MCF 10A (cell line): ENCODE results near the gene CBLIF. TPM values are rescaled to one million over a fixed set of nuclear protein-coding genes. Genes with fewer than 3 reads are reported as not detected.

Experiments
- BruUV-seq: library from RNA; stranded (reverse); fragments of 400-500 nt; replicated peaks from 2 replicates; lab custom pipeline; 2021; lab: Mats Ljungman, UMichigan
- CTCF ChIA-PET: fragments of 300-600 bp; sonication (Branson Sonifier 250); formaldehyde crosslinking; extraction: SDS; loops from one replicate; lab custom pipeline; 2021; ENCODE audit warnings: antibody characterized with exemption, inconsistent platforms; lab: Yijun Ruan, JAX
- POLR2A ChIA-PET: fragments of 300-600, 350-650 bp; sonication (Branson Sonifier 250); formaldehyde crosslinking; extraction: SDS; loops from one replicate; lab custom pipeline; 2020; ENCODE audit warnings: antibody characterized with exemption, inconsistent platforms; lab: Yijun Ruan, JAX
- DNase-seq: peaks from one replicate; pipeline ENCODE4 v3.0.0-alpha.2; 2018; ENCODE audit not compliant: unreplicated experiment
- H3K27ac Mint-ChIP-seq: one replicate; pipeline ENCODE4 v1.8.0; 2022; ENCODE audit warnings: mild to moderate bottlenecking, low read depth, mixed read lengths; ENCODE audit not compliant: unreplicated experiment
- H3K27me3 Mint-ChIP-seq: one replicate; pipeline ENCODE4 v1.8.0; 2022; ENCODE audit warnings: mixed read lengths; ENCODE audit not compliant: insufficient read depth, unreplicated experiment
- H3K36me3 Mint-ChIP-seq: one replicate; pipeline ENCODE4 v1.8.0; 2022; ENCODE audit warnings: mild to moderate bottlenecking, moderate library complexity, mixed read lengths; ENCODE audit not compliant: insufficient read depth, unreplicated experiment
- H3K4me1 Mint-ChIP-seq: one replicate; pipeline ENCODE4 v1.8.0; 2022; ENCODE audit warnings: mixed read lengths; ENCODE audit not compliant: insufficient read depth, unreplicated experiment
- H3K4me3 Mint-ChIP-seq: one replicate; pipeline ENCODE4 v1.8.0; 2022; ENCODE audit warnings: mild to moderate bottlenecking, moderate library complexity, mixed read lengths; ENCODE audit not compliant: unreplicated experiment
- H3K9me3 Mint-ChIP-seq: one replicate; pipeline ENCODE4 v1.8.0; 2022; ENCODE audit warnings: mixed read lengths; ENCODE audit not compliant: unreplicated experiment
- intact Hi-C: fragments of 100-400 bp; cut with micrococcal nuclease; formaldehyde crosslinking; loops from 2 replicates; pipeline ENCODE4 v1.14.1; 2022
- total RNA-seq: library from RNA; stranded (reverse); gene quantifications from 2 replicates; pipeline ENCODE4 v1.2.3, GENCODE V29; 2022
- TF ChIP-seq, protein P1 (sequence below): fragments of 200-600 bp; IDR thresholded peaks from one replicate; pipeline ENCODE4 v1.8.0; 2022; ENCODE audit warnings: antibody characterized with exemption, mild to moderate bottlenecking; ENCODE audit not compliant: unreplicated experiment

The CBLIF gene
- total RNA-seq, 1 experiment from 2014 or later, result not detected

GRCh38 chr11:59866836-59867235, 21.5 kb upstream of the CBLIF start:
- intact Hi-C loops, result no loop called here
- Mint-ChIP-seq H3K4me1 (no peaks in the 10 kb centered on the region), H3K36me3 (no peaks in the 10 kb centered on the region), H3K4me3 (no peak overlapping the region), H3K9me3 (peaks cover 6% of the 10 kb centered on the region), H3K27me3 (no peaks in the 10 kb centered on the region), H3K27ac (no peak overlapping the region)
- TF ChIP-seq, protein P1, sequence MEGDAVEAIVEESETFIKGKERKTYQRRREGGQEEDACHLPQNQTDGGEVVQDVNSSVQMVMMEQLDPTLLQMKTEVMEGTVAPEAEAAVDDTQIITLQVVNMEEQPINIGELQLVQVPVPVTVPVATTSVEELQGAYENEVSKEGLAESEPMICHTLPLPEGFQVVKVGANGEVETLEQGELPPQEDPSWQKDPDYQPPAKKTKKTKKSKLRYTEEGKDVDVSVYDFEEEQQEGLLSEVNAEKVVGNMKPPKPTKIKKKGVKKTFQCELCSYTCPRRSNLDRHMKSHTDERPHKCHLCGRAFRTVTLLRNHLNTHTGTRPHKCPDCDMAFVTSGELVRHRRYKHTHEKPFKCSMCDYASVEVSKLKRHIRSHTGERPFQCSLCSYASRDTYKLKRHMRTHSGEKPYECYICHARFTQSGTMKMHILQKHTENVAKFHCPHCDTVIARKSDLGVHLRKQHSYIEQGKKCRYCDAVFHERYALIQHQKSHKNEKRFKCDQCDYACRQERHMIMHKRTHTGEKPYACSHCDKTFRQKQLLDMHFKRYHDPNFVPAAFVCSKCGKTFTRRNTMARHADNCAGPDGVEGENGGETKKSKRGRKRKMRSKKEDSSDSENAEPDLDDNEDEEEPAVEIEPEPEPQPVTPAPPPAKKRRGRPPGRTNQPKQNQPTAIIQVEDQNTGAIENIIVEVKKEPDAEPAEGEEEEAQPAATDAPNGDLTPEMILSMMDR, result no peak
- BruUV-seq, result no TSS peak
- CTCF ChIA-PET, result interaction anchor here (0.7 to 0.8 kb wide), 2 partner anchors 32 to 44 kb away, joined by 3 read pairs; no protein-coding TSS in a partner anchor
- no peak for DNase-seq
- POLR2A ChIA-PET, result no interaction called here

- H3K4me3 Mint-ChIP-seq, result no peak within 1 kb of the TSS
- CTCF ChIA-PET, result interaction anchor here (0.7 kb wide), 2 partner anchors 9 to 32 kb away, joined by 3 read pairs; no protein-coding TSS in a partner anchor
- H3K36me3 Mint-ChIP-seq, result no peaks in the 10 kb centered on the region
- intact Hi-C loops, result no loop called here
- no TSS peak for BruUV-seq
- H3K27me3 Mint-ChIP-seq, result no peaks in the 10 kb centered on the region
- no peaks in the 10 kb centered on the region for H3K4me1 Mint-ChIP-seq
- DNase-seq, result peak; percentile 67
- H3K27ac Mint-ChIP-seq, result no peak within 1 kb of the TSS
- POLR2A ChIA-PET, result no interaction called here
- peaks cover 6% of the 10 kb centered on the region for H3K9me3 Mint-ChIP-seq
- TF ChIP-seq, protein P1, result no peak
These were observed 21.1 kb upstream of the CBLIF start, which contains the start of gene TCN1 for GRCh38 chr11:59866397-59866796. Gene TCN1 (minus strand): TSS chr11:59866487. CDS start chr11:59866470, 17 bp downstream.

GRCh38 chr11:59865031-59865430, 19.7 kb upstream of the CBLIF start:
- ChIA-PET CTCF (no interaction called here), POLR2A (no interaction called here)
- intact Hi-C loops, result no loop called here
- no peak for DNase-seq
- no peak overlapping the region for H3K27ac Mint-ChIP-seq
- no peaks in the 10 kb centered on the region for H3K36me3 Mint-ChIP-seq
- BruUV-seq, result no TSS peak
- no peaks in the 10 kb centered on the region for H3K4me1 Mint-ChIP-seq
- H3K9me3 Mint-ChIP-seq, result no peaks in the 10 kb centered on the region
- H3K4me3 Mint-ChIP-seq, result no peak overlapping the region
- H3K27me3 Mint-ChIP-seq, result no peaks in the 10 kb centered on the region
- TF ChIP-seq, protein P1, result no peak

DNA sequence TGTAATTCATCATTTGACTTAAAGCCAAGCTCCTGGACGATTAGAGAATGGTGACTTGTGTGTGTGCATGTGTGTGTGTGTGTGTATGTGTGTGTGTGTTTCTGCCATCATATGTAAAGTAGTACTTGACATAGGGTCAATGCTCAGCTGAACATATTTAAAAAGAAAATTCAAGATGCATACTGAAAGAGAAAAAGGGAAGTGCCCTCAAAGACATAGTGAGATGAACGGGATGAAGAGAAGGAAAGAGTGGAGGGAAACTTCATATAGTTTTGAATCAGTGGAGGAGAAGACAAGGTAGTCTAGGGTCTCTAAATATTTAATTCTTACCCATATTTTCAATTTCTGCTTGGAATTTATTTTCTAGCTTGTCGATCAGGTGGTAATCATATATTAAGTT, 17.0 kb upstream of the CBLIF start:
- DNase-seq, result no peak
- POLR2A ChIA-PET, result interaction anchor here (0.9 kb wide), 1 partner anchor 10 kb away, joined by 3 read pairs; no protein-coding TSS in a partner anchor
- Mint-ChIP-seq H3K4me1 (peaks cover 19% of the 10 kb centered on the region), H3K9me3 (no peaks in the 10 kb centered on the region), H3K27ac (no peak overlapping the region), H3K27me3 (no peaks in the 10 kb centered on the region), H3K4me3 (no peak overlapping the region), H3K36me3 (no peaks in the 10 kb centered on the region)
- intact Hi-C loops, result no loop called here
- TF ChIP-seq, protein P1, result no peak
- BruUV-seq, result no TSS peak
- CTCF ChIA-PET, result interaction anchor here (0.6 to 0.7 kb wide), 3 partner anchors 43 to 1341 kb away, joined by 3 to 4 read pairs (median 3); no protein-coding TSS in a partner anchor
